SK-N-SH treated with all-trans-retinoic acid at 6 μM for 48 hours (cell line): Measurements from ENCODE around the gene CAPN10.

Experiments used
- ATAC-seq: fragments of 200-7000 bp; cut with Tn5 transposase; 3 replicates; pipeline ENCODE4 v1.9.1; 2020; ENCODE audit warnings: mild to moderate bottlenecking, moderate library complexity
- ARNTL ChIP-seq: fragments of 450-650 bp; formaldehyde crosslinking; IDR thresholded peaks from 2 replicates; pipeline ENCODE4 v1.5.0; 2020; ENCODE audit warnings: low read depth, mild to moderate bottlenecking, moderate library complexity, borderline replicate concordance
- BACH2 ChIP-seq: fragments of 250-450 bp; sonication (Bioruptor Pico); IDR thresholded peaks from 2 replicates; pipeline ENCODE4 v1.9.0; 2021; ENCODE audit warnings: mild to moderate bottlenecking, borderline replicate concordance
- CREB5 ChIP-seq: fragments of 250-450 bp; sonication (Bioruptor Pico); IDR thresholded peaks from 2 replicates; pipeline ENCODE4 v1.5.1; 2020; ENCODE audit warnings: low read depth, mild to moderate bottlenecking, moderate library complexity
- CSDC2 ChIP-seq: fragments of 250-450 bp; sonication (Bioruptor Pico); IDR thresholded peaks from 2 replicates; pipeline ENCODE4 v1.5.0; 2020; ENCODE audit warnings: mild to moderate bottlenecking, moderate library complexity
- GLIS3 ChIP-seq: fragments of 250-450 bp; sonication (Bioruptor Pico); IDR thresholded peaks from 2 replicates; pipeline ENCODE4 v1.5.0; 2020; ENCODE audit warnings: mild to moderate bottlenecking, moderate library complexity
- ISL1 ChIP-seq: fragments of 250-450 bp; sonication (Bioruptor Pico); IDR thresholded peaks from 2 replicates; pipeline ENCODE4 v2.1.2; 2022; ENCODE audit warnings: mild to moderate bottlenecking, moderate library complexity
- OSR1 ChIP-seq: fragments of 250-450 bp; sonication (Bioruptor Pico); IDR thresholded peaks from 2 replicates; pipeline ENCODE4 v1.8.0; 2022; ENCODE audit warnings: moderate library complexity, mild to moderate bottlenecking, inconsistent platforms
- POU6F1 ChIP-seq: fragments of 250-450 bp; sonication (Bioruptor Pico); IDR thresholded peaks from 2 replicates; pipeline ENCODE4 v1.8.0; 2021; ENCODE audit warnings: low read depth, mild to moderate bottlenecking, moderate library complexity, borderline replicate concordance
- PPARA ChIP-seq: fragments of 250-450 bp; sonication (Bioruptor Pico); IDR thresholded peaks from 2 replicates; pipeline ENCODE4 v1.5.0; 2020; ENCODE audit warnings: mild to moderate bottlenecking, borderline replicate concordance
- RARB ChIP-seq: fragments of 250-450 bp; sonication (Bioruptor Pico); IDR thresholded peaks from 2 replicates; pipeline ENCODE4 v1.8.0; 2021; ENCODE audit warnings: mild to moderate bottlenecking, moderate library complexity
- SNAI2 ChIP-seq: fragments of 250-450 bp; sonication (Bioruptor Pico); IDR thresholded peaks from 2 replicates; pipeline ENCODE4 v1.5.0; 2020; ENCODE audit warnings: mild to moderate bottlenecking, moderate library complexity
- TCF4 ChIP-seq: fragments of 250-450 bp; sonication (Bioruptor Pico); IDR thresholded peaks from 2 replicates; pipeline ENCODE4 v1.8.0; 2021; ENCODE audit warnings: mild to moderate bottlenecking, moderate library complexity, borderline replicate concordance
- TOX ChIP-seq: fragments of 250-450 bp; sonication (Bioruptor Pico); IDR thresholded peaks from 2 replicates; pipeline ENCODE4 v1.8.0; 2021; ENCODE audit warnings: mild to moderate bottlenecking, moderate library complexity, borderline replicate concordance
- ZC3H10 ChIP-seq: fragments of 250-450 bp; sonication (Bioruptor Pico); IDR thresholded peaks from 2 replicates; pipeline ENCODE4 v1.5.1; 2021; ENCODE audit warnings: mild to moderate bottlenecking, moderate library complexity
- ZFP3 ChIP-seq: fragments of 250-450 bp; sonication (Bioruptor Pico); IDR thresholded peaks from 2 replicates; pipeline ENCODE4 v1.5.0; 2020; ENCODE audit warnings: mild to moderate bottlenecking, moderate library complexity
- ZFP30 ChIP-seq: fragments of 450-650 bp; formaldehyde crosslinking; IDR thresholded peaks from 2 replicates; pipeline ENCODE4 v1.5.0; 2022; ENCODE audit warnings: mild to moderate bottlenecking, moderate library complexity
- ZNF565 ChIP-seq: fragments of 450-650 bp; formaldehyde crosslinking; conservative IDR thresholded peaks from 2 replicates; pipeline ENCODE4 v1.5.0; 2020; ENCODE audit warnings: low read depth, mild to moderate bottlenecking, moderate library complexity
- ZNF70 ChIP-seq: fragments of 450-650 bp; formaldehyde crosslinking; IDR thresholded peaks from 2 replicates; pipeline ENCODE4 v1.5.0; 2020; ENCODE audit warnings: mild to moderate bottlenecking, moderate library complexity
- ZNF8 ChIP-seq: fragments of 450-650 bp; formaldehyde crosslinking; IDR thresholded peaks from 2 replicates; pipeline ENCODE4 v1.5.0; 2020; ENCODE audit warnings: mild to moderate bottlenecking, moderate library complexity
- TF ChIP-seq, protein P1 (sequence below): fragments of 250-450 bp; sonication (Bioruptor Pico); IDR thresholded peaks from 2 replicates; pipeline ENCODE4 v1.8.0; 2020; ENCODE audit warnings: mild to moderate bottlenecking, moderate library complexity, borderline replicate concordance
- TF ChIP-seq, protein P2 (sequence below): fragments of 250-450 bp; sonication (Bioruptor Pico); IDR thresholded peaks from 2 replicates; pipeline ENCODE4 v1.5.0; 2020; ENCODE audit warnings: mild to moderate bottlenecking, moderate library complexity

Gene CAPN10

DNA sequence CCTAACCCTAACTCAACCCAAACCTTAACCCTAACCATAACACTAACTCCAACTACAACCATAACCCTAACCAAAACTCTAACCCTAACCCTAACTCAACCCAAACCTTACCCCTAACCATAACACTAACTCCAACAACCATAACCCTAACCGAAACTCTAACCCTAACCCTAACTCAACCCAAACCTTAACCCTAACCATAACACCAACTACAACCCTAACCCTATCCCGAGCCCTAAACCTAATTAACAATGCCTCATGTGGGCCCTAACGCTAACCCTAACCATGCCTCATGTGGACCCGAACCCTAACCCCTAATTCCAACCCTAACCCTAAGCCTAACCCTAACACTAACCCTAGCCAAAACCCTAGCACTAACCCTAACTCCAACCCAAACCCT, 27.2 kb downstream of the CAPN10 start:
- TF ChIP-seq ZNF70 (CRISPR knock-in tag) (no peak), OSR1 (CRISPR knock-in tag) (no peak), ZFP30 (CRISPR knock-in tag) (no peak), ZC3H10 (no peak), CREB5 (no peak), ZNF565 (no peak), ZFP3 (CRISPR knock-in tag) (no peak), SNAI2 (CRISPR knock-in tag) (no peak), GLIS3 (CRISPR knock-in tag) (no peak), PPARA (no peak), CSDC2 (CRISPR knock-in tag) (no peak), ZNF8 (CRISPR knock-in tag) (no peak), ISL1 (CRISPR knock-in tag) (no peak)
- TF ChIP-seq, protein P1, sequence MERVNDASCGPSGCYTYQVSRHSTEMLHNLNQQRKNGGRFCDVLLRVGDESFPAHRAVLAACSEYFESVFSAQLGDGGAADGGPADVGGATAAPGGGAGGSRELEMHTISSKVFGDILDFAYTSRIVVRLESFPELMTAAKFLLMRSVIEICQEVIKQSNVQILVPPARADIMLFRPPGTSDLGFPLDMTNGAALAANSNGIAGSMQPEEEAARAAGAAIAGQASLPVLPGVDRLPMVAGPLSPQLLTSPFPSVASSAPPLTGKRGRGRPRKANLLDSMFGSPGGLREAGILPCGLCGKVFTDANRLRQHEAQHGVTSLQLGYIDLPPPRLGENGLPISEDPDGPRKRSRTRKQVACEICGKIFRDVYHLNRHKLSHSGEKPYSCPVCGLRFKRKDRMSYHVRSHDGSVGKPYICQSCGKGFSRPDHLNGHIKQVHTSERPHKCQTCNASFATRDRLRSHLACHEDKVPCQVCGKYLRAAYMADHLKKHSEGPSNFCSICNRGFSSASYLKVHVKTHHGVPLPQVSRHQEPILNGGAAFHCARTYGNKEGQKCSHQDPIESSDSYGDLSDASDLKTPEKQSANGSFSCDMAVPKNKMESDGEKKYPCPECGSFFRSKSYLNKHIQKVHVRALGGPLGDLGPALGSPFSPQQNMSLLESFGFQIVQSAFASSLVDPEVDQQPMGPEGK, result no peak
- TF ChIP-seq, protein P2, sequence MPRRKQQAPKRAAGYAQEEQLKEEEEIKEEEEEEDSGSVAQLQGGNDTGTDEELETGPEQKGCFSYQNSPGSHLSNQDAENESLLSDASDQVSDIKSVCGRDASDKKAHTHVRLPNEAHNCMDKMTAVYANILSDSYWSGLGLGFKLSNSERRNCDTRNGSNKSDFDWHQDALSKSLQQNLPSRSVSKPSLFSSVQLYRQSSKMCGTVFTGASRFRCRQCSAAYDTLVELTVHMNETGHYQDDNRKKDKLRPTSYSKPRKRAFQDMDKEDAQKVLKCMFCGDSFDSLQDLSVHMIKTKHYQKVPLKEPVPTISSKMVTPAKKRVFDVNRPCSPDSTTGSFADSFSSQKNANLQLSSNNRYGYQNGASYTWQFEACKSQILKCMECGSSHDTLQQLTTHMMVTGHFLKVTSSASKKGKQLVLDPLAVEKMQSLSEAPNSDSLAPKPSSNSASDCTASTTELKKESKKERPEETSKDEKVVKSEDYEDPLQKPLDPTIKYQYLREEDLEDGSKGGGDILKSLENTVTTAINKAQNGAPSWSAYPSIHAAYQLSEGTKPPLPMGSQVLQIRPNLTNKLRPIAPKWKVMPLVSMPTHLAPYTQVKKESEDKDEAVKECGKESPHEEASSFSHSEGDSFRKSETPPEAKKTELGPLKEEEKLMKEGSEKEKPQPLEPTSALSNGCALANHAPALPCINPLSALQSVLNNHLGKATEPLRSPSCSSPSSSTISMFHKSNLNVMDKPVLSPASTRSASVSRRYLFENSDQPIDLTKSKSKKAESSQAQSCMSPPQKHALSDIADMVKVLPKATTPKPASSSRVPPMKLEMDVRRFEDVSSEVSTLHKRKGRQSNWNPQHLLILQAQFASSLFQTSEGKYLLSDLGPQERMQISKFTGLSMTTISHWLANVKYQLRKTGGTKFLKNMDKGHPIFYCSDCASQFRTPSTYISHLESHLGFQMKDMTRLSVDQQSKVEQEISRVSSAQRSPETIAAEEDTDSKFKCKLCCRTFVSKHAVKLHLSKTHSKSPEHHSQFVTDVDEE (CRISPR knock-in tag), result no peak
- no peak for ATAC-seq

- ATAC-seq, result no peak
These were observed 27.9 kb downstream of the CAPN10 start for GRCh38 chr2:240614391-240614790.

More at GRCh38 chr2:240614391-240614790, 27.9 kb downstream of the CAPN10 start:
- no peak for TF ChIP-seq BACH2
- TF ChIP-seq ZC3H10, result no peak
- TF ChIP-seq TCF4 (CRISPR knock-in tag), result no peak
- no peak for TF ChIP-seq ZNF70 (CRISPR knock-in tag)
- no peak for TF ChIP-seq PPARA
- no peak for TF ChIP-seq ISL1 (CRISPR knock-in tag)
- TF ChIP-seq, protein P1, result no peak
- TF ChIP-seq ARNTL, result no peak
- no peak for TF ChIP-seq ZFP3 (CRISPR knock-in tag)
- no peak for TF ChIP-seq ZNF8 (CRISPR knock-in tag)
- no peak for TF ChIP-seq ZFP30 (CRISPR knock-in tag)
- no peak for TF ChIP-seq CREB5
- no peak for TF ChIP-seq OSR1 (CRISPR knock-in tag)
- no peak for TF ChIP-seq RARB (CRISPR knock-in tag)
- TF ChIP-seq TOX (CRISPR knock-in tag), result no peak
- TF ChIP-seq GLIS3 (CRISPR knock-in tag), result no peak
- TF ChIP-seq, protein P2 (CRISPR knock-in tag), result no peak
- TF ChIP-seq CSDC2 (CRISPR knock-in tag), result no peak
- no peak for TF ChIP-seq POU6F1 (CRISPR knock-in tag)
